NCI-H510A (cell line): Measurements from ENCODE around the gene PLA2G1B.
A peak's percentile ranks its signal among the peaks of the same experiment; 100 is the strongest.

Source experiments
- DNase-seq: peaks from one replicate; lab custom pipeline; 2025; lab: John Stamatoyannopoulos, UW

The PLA2G1B gene

GRCh38 chr12:120327593-120327992 lies at the start of gene PLA2G1B:
PLA2G1B (minus strand) TSS chr12:120327779; CDS start chr12:120327753, 26 bp downstream.
- DNase-seq = no peak

DNA sequence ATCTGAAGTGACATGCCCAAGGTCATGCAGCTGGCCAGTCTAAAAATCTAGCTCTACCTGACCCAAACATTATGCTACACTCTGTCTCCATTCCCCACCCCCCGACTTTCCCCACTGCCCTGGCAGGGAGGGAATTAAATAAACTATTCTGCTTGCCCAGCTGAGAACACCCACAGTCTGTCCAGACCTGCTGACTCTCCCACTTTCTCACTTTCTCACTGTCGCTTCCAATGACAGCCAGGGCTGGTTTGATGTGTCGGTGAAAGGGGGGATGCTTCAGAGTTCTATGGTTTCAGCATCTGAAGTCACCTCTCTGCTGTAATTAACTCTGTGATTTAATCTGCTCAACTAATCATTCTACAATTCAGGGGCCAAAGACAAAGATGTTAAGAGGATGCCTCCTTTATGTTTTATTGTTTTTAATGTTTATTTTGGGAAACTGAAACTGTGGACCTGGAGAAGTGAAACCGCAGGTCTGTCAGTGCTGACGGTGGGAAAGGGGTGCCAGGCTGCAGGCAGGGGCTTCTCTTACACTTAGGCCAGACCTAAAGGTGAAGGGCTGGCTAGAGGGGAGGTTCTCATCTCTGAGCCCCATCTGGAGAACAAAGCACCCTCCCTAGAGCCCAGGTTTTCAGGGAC lies 49.5 kb upstream of the PLA2G1B start:
- no peak for DNase-seq

DNA sequence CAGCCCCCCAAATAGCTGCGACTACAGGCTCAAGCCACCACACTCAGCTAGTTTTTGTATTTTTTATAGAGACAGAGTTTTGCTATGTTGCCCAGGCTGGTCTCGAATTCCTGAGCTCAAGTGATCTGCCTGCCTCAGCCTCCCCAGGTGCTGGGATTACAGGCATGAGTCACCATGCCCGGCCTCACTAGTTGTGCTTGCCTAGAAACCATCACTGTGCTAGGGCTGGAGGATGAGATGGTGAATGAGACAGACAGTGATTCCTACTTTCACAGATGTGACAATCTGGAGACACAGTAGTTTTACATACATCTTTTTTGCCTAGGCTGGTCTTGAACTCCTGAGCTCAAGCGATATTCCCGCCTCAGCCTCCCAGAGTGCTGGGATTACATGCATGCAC lies 48.8 kb upstream of the PLA2G1B start:
- no peak for DNase-seq

- no peak for DNase-seq
These were observed 48.4 kb upstream of the PLA2G1B start for GRCh38 chr12:120376009-120376408.

GRCh38 chr12:120373683-120374082 lies 46.1 kb upstream of the PLA2G1B start:
- DNase-seq = no peak

- DNase-seq = no peak
These were observed 43.0 kb upstream of the PLA2G1B start for GRCh38 chr12:120370343-120371243.

- DNase-seq = no peak
These were observed 42.2 kb upstream of the PLA2G1B start for GRCh38 chr12:120369603-120370342.

DNA sequence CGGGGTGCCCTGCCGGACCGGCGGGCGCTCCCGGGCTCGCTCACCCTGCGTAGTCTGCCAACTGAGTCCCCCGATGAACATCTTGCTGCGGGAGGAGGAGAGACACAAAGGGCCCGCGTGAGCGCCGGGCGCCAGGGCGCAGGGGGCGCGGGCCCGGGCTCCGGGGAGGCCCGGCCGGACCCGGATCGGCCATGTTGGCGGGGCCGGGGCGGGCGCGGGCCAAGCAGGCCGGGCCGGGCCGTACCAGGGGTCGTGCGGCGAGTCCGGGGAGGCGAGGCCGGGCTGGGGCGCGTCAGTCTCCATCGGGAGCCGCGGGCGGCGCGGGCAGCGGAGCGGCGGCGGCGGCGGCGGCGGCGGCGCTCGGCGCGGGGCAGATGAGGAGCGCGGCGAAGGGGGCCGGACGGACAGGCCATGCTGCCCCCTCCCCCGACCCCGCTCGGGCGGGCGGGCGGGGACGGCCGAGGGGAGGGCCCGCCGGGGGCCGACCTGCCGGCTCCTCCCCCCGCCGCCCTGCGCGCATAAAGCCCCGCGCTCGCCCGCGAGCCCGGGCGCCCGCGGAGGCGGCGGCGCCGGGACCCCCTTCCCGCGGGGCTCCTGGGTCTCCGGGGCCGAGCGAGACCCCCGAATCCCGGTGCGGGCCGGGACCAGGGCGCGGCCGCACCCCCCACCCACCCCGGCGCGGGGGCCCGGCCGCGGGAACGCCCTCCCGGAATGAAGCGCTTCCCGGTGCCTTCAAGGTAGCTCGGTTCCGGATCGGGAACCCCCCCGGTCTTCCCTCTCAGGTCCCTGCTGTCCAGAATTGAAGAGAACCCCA lies 41.4 kb upstream of the PLA2G1B start, which contains the start of gene MSI1:
Gene MSI1, minus strand, starts transcription at position 376 of the 814 bp plus-strand sequence. Its CDS starts 73 bp downstream, at position 303.
- DNase-seq = peak; percentile 36

DNA sequence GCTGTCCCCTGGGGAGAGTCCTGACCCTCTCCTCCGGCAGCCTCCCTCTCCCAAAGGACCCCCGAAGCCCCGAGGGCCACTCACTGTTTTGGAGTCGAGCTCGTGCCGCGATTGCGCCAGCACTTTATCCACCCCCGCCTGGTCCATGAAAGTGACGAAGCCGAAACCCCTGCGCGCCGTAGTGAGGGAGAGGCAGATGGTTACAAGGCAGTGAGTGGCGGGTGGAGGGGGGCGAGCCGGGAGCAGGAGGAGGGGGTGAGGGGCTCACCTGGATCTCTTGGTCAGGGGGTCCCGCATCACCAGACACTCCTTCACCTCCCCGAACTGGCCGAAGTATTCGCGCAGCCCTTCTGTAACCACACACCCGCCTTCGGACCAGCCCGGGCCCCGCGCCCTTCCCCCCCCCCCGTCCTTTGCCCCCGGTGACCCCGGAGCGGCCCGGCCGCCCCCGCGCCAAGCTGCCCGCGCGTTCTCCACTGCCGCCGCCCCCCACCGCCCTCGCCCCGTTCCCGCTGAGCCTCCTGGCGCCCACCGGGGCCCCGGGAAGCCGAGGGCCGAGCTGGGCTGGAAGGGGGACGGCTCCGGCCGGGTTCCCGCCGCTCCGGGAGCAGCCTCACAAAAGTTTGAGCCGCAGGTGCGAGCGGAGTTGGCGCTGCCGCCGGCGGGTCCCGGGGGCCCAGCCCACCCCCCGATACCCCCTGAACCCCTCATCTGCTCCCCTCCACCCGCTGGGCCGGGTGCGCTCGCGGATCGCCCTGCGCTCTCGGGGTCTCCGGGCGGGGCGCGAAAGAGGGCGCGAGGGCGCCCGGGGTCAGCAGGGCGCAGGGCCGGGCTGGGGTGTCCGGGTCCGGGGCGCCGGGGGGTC lies 40.6 kb upstream of the PLA2G1B start:
- DNase-seq = no peak

GRCh38 chr12:120367233-120367923 lies 39.8 kb upstream of the PLA2G1B start:
- DNase-seq = no peak

DNA sequence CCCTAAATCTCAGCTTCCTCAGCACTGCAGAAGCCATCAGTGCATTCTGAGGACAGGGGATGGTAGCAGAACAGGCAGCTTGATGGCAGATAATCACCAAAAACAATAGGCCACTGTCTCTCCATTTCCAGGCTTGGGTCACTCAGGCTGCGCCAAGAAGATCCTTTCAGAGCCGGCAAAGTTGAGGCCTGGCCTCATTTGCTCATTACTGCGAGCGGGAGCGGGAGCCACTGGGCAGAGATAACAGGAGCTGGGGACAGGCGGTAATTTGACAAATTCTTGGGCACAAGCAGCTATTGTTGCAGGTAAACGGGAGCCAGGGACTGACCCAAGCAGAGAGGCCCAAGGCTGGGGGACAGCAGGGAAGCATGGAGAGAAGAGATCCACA lies 39.3 kb upstream of the PLA2G1B start:
- DNase-seq = no peak

DNA sequence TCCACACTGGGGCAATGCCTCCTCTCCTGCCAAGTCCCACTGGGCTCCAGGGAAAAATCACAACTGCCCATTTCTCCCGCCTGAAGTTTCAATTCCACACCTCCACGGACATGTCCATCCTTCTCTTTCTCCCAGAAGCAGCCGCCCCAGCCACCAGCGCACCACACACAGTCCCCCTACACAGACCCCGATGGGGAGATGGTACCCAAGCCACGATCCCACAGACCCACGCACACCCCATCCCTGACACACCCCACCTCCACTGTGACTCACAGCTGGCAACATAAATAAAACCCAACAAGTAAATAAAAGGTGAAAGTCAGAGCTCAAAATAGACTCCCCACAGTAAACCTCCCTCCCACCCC lies 38.7 kb upstream of the PLA2G1B start:
- no peak for DNase-seq

GRCh38 chr12:120365675-120366340 lies 38.2 kb upstream of the PLA2G1B start:
- DNase-seq = no peak

DNA sequence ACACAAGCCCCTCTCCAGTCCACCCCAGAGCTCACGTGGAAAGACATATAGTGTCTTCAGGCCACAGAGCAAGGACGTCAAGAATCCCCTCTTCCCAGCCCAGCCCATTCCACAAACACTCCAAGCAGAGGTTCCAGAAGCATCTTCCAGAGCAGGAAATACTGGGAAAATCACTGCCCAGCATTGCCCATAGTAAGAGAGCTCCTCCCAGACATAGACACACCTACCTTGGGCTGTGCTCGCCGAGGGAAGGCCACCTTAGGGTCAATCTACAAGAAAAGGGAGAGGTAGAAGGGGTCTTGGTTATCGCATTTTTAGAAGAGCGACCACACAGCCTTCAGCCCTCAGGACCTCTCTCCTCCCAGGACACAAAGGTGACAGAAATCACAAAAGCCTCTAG lies 36.9 kb upstream of the PLA2G1B start:
- no peak for DNase-seq

DNA sequence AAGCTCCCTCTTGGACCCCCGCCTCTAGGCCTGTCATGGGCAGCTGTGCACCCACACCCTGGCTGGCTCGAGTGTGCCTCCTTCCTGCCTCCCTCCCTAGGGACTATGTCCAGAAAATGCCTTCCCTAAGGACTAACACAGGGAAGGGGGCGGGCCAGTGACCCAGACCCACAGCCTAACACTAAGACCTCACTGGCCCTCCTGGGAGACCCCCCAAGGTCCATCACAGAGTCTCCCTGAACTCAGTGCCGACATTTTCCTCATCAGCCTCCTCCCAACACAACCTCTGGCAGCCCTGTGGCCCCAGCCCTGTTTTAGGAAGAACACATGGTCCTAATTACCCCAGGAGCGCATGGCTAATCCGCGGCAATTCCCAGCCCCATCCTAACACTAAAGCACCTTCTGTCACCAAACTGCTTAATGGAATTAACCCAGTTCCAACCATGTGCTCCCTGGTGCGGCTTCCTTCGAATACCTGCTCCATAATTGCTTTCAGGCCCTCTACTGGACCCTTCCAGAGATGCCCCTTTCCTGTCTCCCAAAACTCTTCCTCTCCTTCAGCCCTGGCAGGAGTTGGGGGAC lies 35.8 kb upstream of the PLA2G1B start:
- DNase-seq = no peak

- DNase-seq = no peak
These were observed 35.1 kb upstream of the PLA2G1B start for GRCh38 chr12:120362516-120363273.

DNA sequence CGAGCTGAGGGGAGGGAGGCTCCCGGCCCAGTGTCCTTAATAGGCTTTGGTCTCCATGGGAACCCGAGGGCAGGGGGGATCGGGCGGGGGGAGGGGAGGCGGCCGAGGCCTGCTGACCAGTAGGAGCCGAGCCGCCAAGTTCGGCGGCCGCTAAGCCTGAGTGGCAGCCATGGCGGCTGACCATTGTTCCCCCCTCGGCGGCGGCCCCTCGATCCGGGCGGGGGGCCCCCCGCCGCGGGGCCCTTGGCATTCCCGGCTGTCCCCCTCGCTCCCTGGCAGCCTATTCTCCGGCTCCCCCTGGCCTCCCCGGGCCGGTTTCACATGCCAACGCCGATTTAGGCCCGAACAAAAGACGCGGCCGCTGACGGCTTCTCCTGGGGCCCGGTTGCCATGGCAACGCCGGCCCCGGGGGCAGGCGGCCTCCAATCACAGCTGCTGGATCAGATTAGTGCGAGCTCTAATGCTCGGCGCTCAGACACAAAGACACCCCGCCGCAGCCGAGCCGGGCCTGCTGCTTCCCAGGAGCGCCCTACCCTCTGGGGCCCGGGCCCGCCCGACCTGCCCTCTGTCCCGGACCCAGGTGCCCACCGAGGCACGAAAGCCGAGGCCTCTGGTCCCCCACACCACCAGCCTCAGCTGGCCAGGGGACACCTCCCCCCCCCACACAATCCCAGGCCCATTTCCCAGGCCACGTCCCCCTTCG lies 34.1 kb upstream of the PLA2G1B start:
- DNase-seq = no peak

GRCh38 chr12:120359128-120359527 lies 31.5 kb upstream of the PLA2G1B start:
- no peak for DNase-seq
